Adrenal gland (tissue), 12 donors: Measurements from ENCODE around the gene XRCC1. TPM values are rescaled to one million over a fixed set of nuclear protein-coding genes. Genes with fewer than 3 reads are reported as not detected.

Experiments
- DNase-seq, 7 donors: peaks; one replicate each; pipeline ENCODE4 v3.0.0-alpha.2; 2019 to 2020
- H3K27ac ChIP-seq, 5 donors: fragments of 200-600 bp; sonication (generic) in 4 of 5; 1 replicate in 3 of 5; 2 replicates in 2 of 5; pipeline versions ENCODE4 v1.5.1 to v1.8.0; 2016 to 2020; ENCODE audit warnings: mild to moderate bottlenecking in 1 of 5
- H3K27me3 ChIP-seq: fragments of 200-600 bp; 2 replicates; pipeline ENCODE4 v1.8.0; 2021
- H3K36me3 ChIP-seq, 2 donors: fragments of 200-600 bp; replicated peaks in 1 of 2; 1 replicate in 1 of 2; 2 replicates in 1 of 2; pipeline versions ENCODE4 v1.5.1 to v1.8.0; 2018 to 2022
- H3K4me1 ChIP-seq, 2 donors: fragments of 200-600 bp; replicated peaks in 1 of 2; 1 replicate in 1 of 2; 2 replicates in 1 of 2; pipeline versions ENCODE4 v1.5.1 to v1.8.0; 2018 to 2021
- H3K4me3 ChIP-seq, 4 donors: fragments of 200-600 bp; sonication (generic) in 3 of 4; one replicate each; pipeline ENCODE4 v1.5.1; 2016 to 2018
- H3K9me3 ChIP-seq, 3 donors: fragments of 200-600 bp; sonication (generic) in 1 of 3; replicated peaks in 1 of 3; 1 replicate in 2 of 3; 2 replicates in 1 of 3; pipeline versions ENCODE4 v1.5.1 to v1.8.0; 2016 to 2021
- CTCF ChIP-seq, 6 experiments: fragments of 450-650 bp in 4 of 6; fragments of 200-600 bp in 2 of 6; sonication (generic) in 1 of 6; IDR thresholded peaks; 1 replicate in 5 of 6; 2 replicates in 1 of 6; pipeline versions ENCODE4 v1.5.1 to v1.8.0; 2016 to 2021; ENCODE audit warnings: antibody characterized with exemption in 6 of 6, mild to moderate bottlenecking in 2 of 6, moderate library complexity in 1 of 6
- POLR2A ChIP-seq, 2 donors: fragments of 450-650 bp; IDR thresholded peaks; one replicate each; pipeline ENCODE4 v1.6.1; 2017; ENCODE audit warnings: antibody characterized with exemption in 2 of 2, mild to moderate bottlenecking in 2 of 2, moderate library complexity in 1 of 2
- WGBS, 4 donors: extraction: QIAGEN DNeasy Blood & Tissue Kit in 2 of 4; methylation state at CpG; one replicate each; pipeline versions ENCODE4 v1.1.5 to v1.1.7; 2013 to 2017; 5-methylcytosine and 5-hydroxymethylcytosine counted together
- intact Hi-C, 2 donors: fragments of 100-400 bp; cut with DNase I; formaldehyde crosslinking; loops; one replicate each; pipeline versions ENCODE4 v1.14.1 to v1.15.0; 2022 to 2023
- polyA plus RNA-seq, 3 donors: library from polyadenylated mRNA; stranded (reverse); fragments of 200-250 nt in 2 of 3; fragments of 350-450 nt in 1 of 3; fragmentation: Illumina TruSeq in 1 of 3; extraction: RNeasy Lipid Tissue Mini Kit (QIAGEN cat#74804) in 1 of 3; gene quantifications; one replicate each; pipeline ENCODE4 v1.2.3, GENCODE V29; 2013 to 2014
- total RNA-seq, 9 donors: library from RNA; depleted of rRNA in 4 of 9; stranded (reverse); fragments of >200 nt in 4 of 9; fragments of 120-200 nt in 1 of 9; fragmentation: NEBNext Ultra II Directional in 1 of 9; extraction: Animal tissue kit (Norgen Biotek cat#: 25700) in 1 of 9; gene quantifications; one replicate each; pipeline versions ENCODE4 v1.1.0 to v1.2.4, GENCODE V29; 2013 to 2023
- donor health status: healthy with polysubstance abuse.
- donor health status: Bipolar disorder and iron deficiency.
- donor health status: DM: yes; HTN: yes; CAD: no.
- donor health status: DM: no; HTN: no; CAD: no.
- donor health status: DM: no; HTN: no; CAD: no.
- donor health status: DM: yes; HTN: yes; CAD: no.

Gene XRCC1
- total and polyA plus RNA-seq, 12 donors = 15.7 to 37.2 (median 29.5) TPM

- WGBS, 4 donors = 45 to 58% (median 57%) methylated on average over 36 to 62 of the region's 62 CpGs
Observed at GRCh38 chr19:43534816-43535761, 40.2 kb downstream of the XRCC1 start.

GRCh38 chr19:43534305-43534815 lies 41.0 kb downstream of the XRCC1 start:
- WGBS, 4 donors = 5 to 23% (median 19%) methylated on average over 12 to 17 of the region's 17 CpGs
- H3K4me3 ChIP-seq = no peak overlapping the region
- no peaks in the 10 kb centered on the region for H3K27me3 ChIP-seq
- DNase-seq = peak in 1 of 7 donors; percentile 5
- H3K36me3 ChIP-seq = peaks cover 0 to 10% of the 10 kb centered on the region in 2 donors
- peaks cover 6 to 9% of the 10 kb centered on the region in 2 donors for H3K4me1 ChIP-seq
- peak overlapping the region in 4 of 5 donors; percentile 5 to 95 (median 90) for H3K27ac ChIP-seq
- TF ChIP-seq POLR2A (IDR thresholded peaks at IDR 0.05) = no peak
- TF ChIP-seq CTCF (IDR thresholded peaks at IDR 0.05) = no peak
- intact Hi-C loops = no loop called here
- H3K9me3 ChIP-seq = no peaks in the 10 kb centered on the region

More at GRCh38 chr19:43534816-43535761, 40.2 kb downstream of the XRCC1 start:
- TF ChIP-seq POLR2A (IDR thresholded peaks at IDR 0.05) = no peak
- TF ChIP-seq CTCF (IDR thresholded peaks at IDR 0.05) = peak; percentile 52 to 73 (median 61)
- H3K4me1 ChIP-seq = peaks cover 6 to 9% of the 10 kb centered on the region in 2 donors
- peak overlapping the region in 3 of 5 donors; percentile 5 to 95 (median 94) for H3K27ac ChIP-seq
- peaks cover 0 to 10% of the 10 kb centered on the region in 2 donors for H3K36me3 ChIP-seq
- H3K4me3 ChIP-seq = no peak overlapping the region
- DNase-seq = peak; percentile 74 to 86 (median 81)
- H3K27me3 ChIP-seq = no peaks in the 10 kb centered on the region
- no peaks in the 10 kb centered on the region for H3K9me3 ChIP-seq
- intact Hi-C loops = loop anchor here in 1 of 2 donors (5.0 kb wide), 1 partner anchor 57 kb away; no protein-coding TSS in a partner anchor

GRCh38 chr19:43533546-43534304 lies 41.6 kb downstream of the XRCC1 start:
- 0 to 1% (median 1%) methylated on average over 33 to 41 of the region's 41 CpGs for WGBS, 4 donors
- H3K4me3 ChIP-seq = peak overlapping the region in 3 of 4 donors; percentile 0 to 59 (median 27)
- H3K27me3 ChIP-seq = no peaks in the 10 kb centered on the region
- DNase-seq = peak; percentile 99 to 100 (median 100)
- intact Hi-C loops = no loop called here
- peak; percentile 14 to 74 for TF ChIP-seq POLR2A (IDR thresholded peaks at IDR 0.05)
- no peak for TF ChIP-seq CTCF (IDR thresholded peaks at IDR 0.05)
- H3K4me1 ChIP-seq = peaks cover 6 to 9% of the 10 kb centered on the region in 2 donors
- peaks cover 0 to 10% of the 10 kb centered on the region in 2 donors for H3K36me3 ChIP-seq
- H3K27ac ChIP-seq = peak overlapping the region; percentile 72 to 95 (median 86)
- H3K9me3 ChIP-seq = no peaks in the 10 kb centered on the region
